LNCAP (cell line): Measurements from ENCODE around the gene CBARP.

ENCODE experiments used
- CTCF ChIP-seq: fragments of 450-650 bp; IDR thresholded peaks from 2 replicates; pipeline ENCODE4 v1.5.1; 2017; ENCODE audit warnings: mild to moderate bottlenecking

Gene CBARP

GRCh38 chr19:1229924-1230782, 7.7 kb downstream of the CBARP start:
- no peak for TF ChIP-seq CTCF

GRCh38 chr19:1229056-1229923, 8.5 kb downstream of the CBARP start:
- no peak for TF ChIP-seq CTCF

- no peak for TF ChIP-seq CTCF
These were observed 9.4 kb downstream of the CBARP start for GRCh38 chr19:1228161-1228957.

GRCh38 chr19:1227304-1228054, 10.3 kb downstream of the CBARP start:
- TF ChIP-seq CTCF = no peak

GRCh38 chr19:1226522-1227303, 11.1 kb downstream of the CBARP start:
- TF ChIP-seq CTCF = no peak

- no peak for TF ChIP-seq CTCF
These were observed 11.6 kb downstream of the CBARP start for GRCh38 chr19:1226227-1226518.
